ENCODE data around the gene TSPAN15. TPM values are rescaled to one million over a fixed set of nuclear protein-coding genes. Genes with fewer than 3 reads are reported as not detected.

TSPAN15 gene
- total and polyA plus RNA-seq, 9 donors = 52.1 to 103 (median 72.2) TPM

DNA sequence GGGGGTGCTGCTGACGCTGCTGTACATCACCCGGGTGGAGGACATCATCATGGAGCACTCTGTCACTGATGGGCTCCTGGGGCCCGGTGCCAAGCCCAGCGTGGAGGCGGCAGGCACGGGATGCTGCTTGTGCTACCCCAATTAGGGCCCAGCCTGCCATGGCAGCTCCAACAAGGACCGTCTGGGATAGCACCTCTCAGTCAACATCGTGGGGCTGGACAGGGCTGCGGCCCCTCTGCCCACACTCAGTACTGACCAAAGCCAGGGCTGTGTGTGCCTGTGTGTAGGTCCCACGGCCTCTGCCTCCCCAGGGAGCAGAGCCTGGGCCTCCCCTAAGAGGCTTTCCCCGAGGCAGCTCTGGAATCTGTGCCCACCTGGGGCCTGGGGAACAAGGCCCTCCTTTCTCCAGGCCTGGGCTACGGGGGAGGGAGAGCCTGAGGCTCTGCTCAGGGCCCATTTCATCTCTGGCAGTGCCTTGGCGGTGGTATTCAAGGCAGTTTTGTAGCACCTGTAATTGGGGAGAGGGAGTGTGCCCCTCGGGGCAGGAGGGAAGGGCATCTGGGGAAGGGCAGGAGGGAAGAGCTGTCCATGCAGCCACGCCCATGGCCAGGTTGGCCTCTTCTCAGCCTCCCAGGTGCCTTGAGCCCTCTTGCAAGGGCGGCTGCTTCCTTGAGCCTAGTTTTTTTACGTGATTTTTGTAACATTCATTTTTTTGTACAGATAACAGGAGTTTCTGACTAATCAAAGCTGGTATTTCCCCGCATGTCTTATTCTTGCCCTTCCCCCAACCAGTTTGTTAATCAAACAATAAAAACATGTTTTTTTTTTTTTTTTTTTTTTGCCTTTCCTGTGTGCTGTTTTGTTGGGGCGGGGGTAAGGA, 55.8 kb downstream of the TSPAN15 start:
- Histone ChIP-seq H3K9me3 (replicated peaks; ENCODE audit: control insufficient read depth, low read depth, low read length) (no peaks in the 10 kb centered on the region), H3K36me3 (ENCODE audit: control insufficient read depth, insufficient read depth, low read length) (peaks cover 17% of the 10 kb centered on the region), H3K4me3 (ENCODE audit: low read length) (peak overlapping the region; percentile 22), H3K27ac (ENCODE audit: low read length) (peak overlapping the region; percentile 57), H3K4me1 (ENCODE audit: control insufficient read depth, insufficient read depth, low read length) (peaks cover 48% of the 10 kb centered on the region), H3K27me3 (ENCODE audit: control insufficient read depth, insufficient read depth, low read length) (no peaks in the 10 kb centered on the region)
- 71% methylated on average over 13 of the region's 19 CpGs for WGBS (ENCODE audit: insufficient coverage)
- no peak for DNase-seq

DNA sequence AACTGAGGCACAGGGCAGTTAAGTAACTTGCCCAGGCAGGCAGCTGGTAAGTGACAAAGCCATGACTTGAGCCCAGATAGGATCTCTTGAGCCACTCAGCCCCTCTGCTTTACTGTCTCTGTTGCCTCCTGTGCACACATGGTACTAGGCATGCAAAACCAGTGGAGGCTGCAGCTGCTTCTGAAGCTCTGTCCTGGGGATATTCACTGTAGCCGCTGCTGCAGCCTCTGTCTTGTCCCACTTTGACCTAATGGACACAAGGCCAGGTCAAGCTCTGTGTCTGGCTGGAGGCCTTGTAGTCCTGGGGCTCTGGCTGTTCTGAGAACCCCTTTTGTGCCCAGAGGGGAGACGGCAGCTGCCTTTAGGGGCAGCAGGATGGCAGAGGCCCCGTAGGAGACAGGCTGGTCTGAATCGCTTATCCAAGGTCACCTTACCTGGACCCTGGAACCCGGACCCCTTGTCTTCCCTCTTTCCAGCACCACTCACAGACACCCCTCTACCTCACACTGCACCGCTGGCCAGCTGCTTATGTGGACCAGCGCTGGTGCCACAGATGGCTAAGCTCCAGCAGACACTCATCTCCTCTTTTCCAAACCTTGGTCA, 57.6 kb downstream of the TSPAN15 start:
- H3K4me1 ChIP-seq (ENCODE audit: control insufficient read depth, insufficient read depth, low read length) = peaks cover 32% of the 10 kb centered on the region
- no peaks in the 10 kb centered on the region for H3K27me3 ChIP-seq (ENCODE audit: control insufficient read depth, insufficient read depth, low read length)
- H3K4me3 ChIP-seq (ENCODE audit: low read length) = no peak overlapping the region
- no peak for DNase-seq
- H3K27ac ChIP-seq (ENCODE audit: low read length) = no peak overlapping the region
- peaks cover 9% of the 10 kb centered on the region for H3K36me3 ChIP-seq (ENCODE audit: control insufficient read depth, insufficient read depth, low read length)
- H3K9me3 ChIP-seq (replicated peaks; ENCODE audit: control insufficient read depth, low read depth, low read length) = no peaks in the 10 kb centered on the region
- WGBS (ENCODE audit: insufficient coverage) = 77% methylated on average over 6 of the region's 7 CpGs

GRCh38 chr10:69512901-69513300, 61.6 kb downstream of the TSPAN15 start:
- Histone ChIP-seq H3K4me1 (ENCODE audit: control insufficient read depth, insufficient read depth, low read length) (no peaks in the 10 kb centered on the region), H3K4me3 (ENCODE audit: low read length) (no peak overlapping the region), H3K9me3 (replicated peaks; ENCODE audit: control insufficient read depth, low read depth, low read length) (no peaks in the 10 kb centered on the region), H3K27me3 (ENCODE audit: control insufficient read depth, insufficient read depth, low read length) (no peaks in the 10 kb centered on the region), H3K36me3 (ENCODE audit: control insufficient read depth, insufficient read depth, low read length) (peaks cover 3% of the 10 kb centered on the region), H3K27ac (ENCODE audit: low read length) (no peak overlapping the region)
- WGBS (ENCODE audit: insufficient coverage) = no CpG with 5 or more reads among the region's 2 CpGs
- DNase-seq = no peak

- WGBS (ENCODE audit: insufficient coverage) = no CpG with 5 or more reads among the region's 4 CpGs
- Histone ChIP-seq H3K27me3 (ENCODE audit: control insufficient read depth, insufficient read depth, low read length) (no peaks in the 10 kb centered on the region), H3K4me1 (ENCODE audit: control insufficient read depth, insufficient read depth, low read length) (no peaks in the 10 kb centered on the region), H3K4me3 (ENCODE audit: low read length) (no peak overlapping the region), H3K9me3 (replicated peaks; ENCODE audit: control insufficient read depth, low read depth, low read length) (no peaks in the 10 kb centered on the region), H3K27ac (ENCODE audit: low read length) (no peak overlapping the region), H3K36me3 (ENCODE audit: control insufficient read depth, insufficient read depth, low read length) (peaks cover 3% of the 10 kb centered on the region)
- no peak for DNase-seq
Measured at GRCh38 chr10:69513617-69514016, 62.4 kb downstream of the TSPAN15 start.

GRCh38 chr10:69515699-69516259, 64.5 kb downstream of the TSPAN15 start:
- 10% methylated on average over 2 of the region's 11 CpGs for WGBS (ENCODE audit: insufficient coverage)
- no peak overlapping the region for H3K4me3 ChIP-seq (ENCODE audit: low read length)
- peak; percentile 40 for DNase-seq
- H3K4me1 ChIP-seq (ENCODE audit: control insufficient read depth, insufficient read depth, low read length) = no peaks in the 10 kb centered on the region
- H3K36me3 ChIP-seq (ENCODE audit: control insufficient read depth, insufficient read depth, low read length) = peaks cover 3% of the 10 kb centered on the region
- H3K27ac ChIP-seq (ENCODE audit: low read length) = no peak overlapping the region
- no peaks in the 10 kb centered on the region for H3K27me3 ChIP-seq (ENCODE audit: control insufficient read depth, insufficient read depth, low read length)
- no peaks in the 10 kb centered on the region for H3K9me3 ChIP-seq (replicated peaks; ENCODE audit: control insufficient read depth, low read depth, low read length)

- DNase-seq = no peak
- Histone ChIP-seq H3K27me3 (ENCODE audit: control insufficient read depth, insufficient read depth, low read length) (no peaks in the 10 kb centered on the region), H3K36me3 (ENCODE audit: control insufficient read depth, insufficient read depth, low read length) (peaks cover 3% of the 10 kb centered on the region), H3K4me1 (ENCODE audit: control insufficient read depth, insufficient read depth, low read length) (no peaks in the 10 kb centered on the region), H3K4me3 (ENCODE audit: low read length) (no peak overlapping the region), H3K27ac (ENCODE audit: low read length) (no peak overlapping the region), H3K9me3 (replicated peaks; ENCODE audit: control insufficient read depth, low read depth, low read length) (no peaks in the 10 kb centered on the region)
- 0% methylated on average over 1 of the region's 3 CpGs for WGBS (ENCODE audit: insufficient coverage)
Measured at GRCh38 chr10:69516316-69516715, 65.1 kb downstream of the TSPAN15 start.

- no peaks in the 10 kb centered on the region for H3K27me3 ChIP-seq (ENCODE audit: control insufficient read depth, insufficient read depth, low read length)
- DNase-seq = no peak
- H3K4me1 ChIP-seq (ENCODE audit: control insufficient read depth, insufficient read depth, low read length) = no peaks in the 10 kb centered on the region
- H3K4me3 ChIP-seq (ENCODE audit: low read length) = no peak overlapping the region
- H3K27ac ChIP-seq (ENCODE audit: low read length) = no peak overlapping the region
- H3K36me3 ChIP-seq (ENCODE audit: control insufficient read depth, insufficient read depth, low read length) = peaks cover 2% of the 10 kb centered on the region
- no peaks in the 10 kb centered on the region for H3K9me3 ChIP-seq (replicated peaks; ENCODE audit: control insufficient read depth, low read depth, low read length)
- 85% methylated on average over 4 of the region's 4 CpGs for WGBS (ENCODE audit: insufficient coverage)
Measured at GRCh38 chr10:69516796-69517195, 65.5 kb downstream of the TSPAN15 start.

DNA sequence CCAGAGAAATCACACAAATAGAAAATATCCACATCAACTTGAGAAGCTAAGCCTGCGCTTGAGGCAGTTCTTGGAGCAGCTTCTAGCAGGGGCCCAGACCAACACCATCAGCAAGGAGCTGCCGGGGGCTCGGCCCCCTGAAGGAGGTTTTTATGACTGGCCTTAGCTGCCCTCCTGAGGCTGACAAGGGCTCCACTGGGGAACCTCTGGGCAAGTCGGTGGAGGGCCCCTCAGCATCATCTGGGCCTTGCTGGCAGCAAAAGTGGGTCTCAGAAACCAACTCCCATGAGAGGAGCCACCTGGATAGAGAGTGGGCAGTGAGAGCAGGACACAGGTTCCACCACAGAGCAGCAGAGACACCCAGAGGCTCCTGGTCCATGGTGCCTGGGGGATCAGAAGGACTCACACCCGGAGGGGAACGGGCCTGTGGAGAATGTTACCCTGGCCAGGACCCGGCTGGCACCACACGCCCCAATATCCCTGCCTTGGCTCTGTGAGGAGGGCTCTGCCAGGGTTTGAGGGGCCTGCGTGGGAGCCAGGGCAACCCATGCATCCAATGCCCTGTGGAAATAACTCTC, 66.1 kb downstream of the TSPAN15 start:
- Histone ChIP-seq H3K4me3 (ENCODE audit: low read length) (no peak overlapping the region), H3K9me3 (replicated peaks; ENCODE audit: control insufficient read depth, low read depth, low read length) (no peaks in the 10 kb centered on the region), H3K27me3 (ENCODE audit: control insufficient read depth, insufficient read depth, low read length) (no peaks in the 10 kb centered on the region), H3K27ac (ENCODE audit: low read length) (no peak overlapping the region), H3K36me3 (ENCODE audit: control insufficient read depth, insufficient read depth, low read length) (no peaks in the 10 kb centered on the region), H3K4me1 (ENCODE audit: control insufficient read depth, insufficient read depth, low read length) (no peaks in the 10 kb centered on the region)
- no peak for DNase-seq
- WGBS (ENCODE audit: insufficient coverage) = 77% methylated on average over 6 of the region's 9 CpGs

- no peaks in the 10 kb centered on the region for H3K9me3 ChIP-seq (replicated peaks; ENCODE audit: control insufficient read depth, low read depth, low read length)
- no peaks in the 10 kb centered on the region for H3K36me3 ChIP-seq (ENCODE audit: control insufficient read depth, insufficient read depth, low read length)
- H3K27me3 ChIP-seq (ENCODE audit: control insufficient read depth, insufficient read depth, low read length) = no peaks in the 10 kb centered on the region
- H3K4me3 ChIP-seq (ENCODE audit: low read length) = no peak overlapping the region
- no peaks in the 10 kb centered on the region for H3K4me1 ChIP-seq (ENCODE audit: control insufficient read depth, insufficient read depth, low read length)
- DNase-seq = no peak
- no peak overlapping the region for H3K27ac ChIP-seq (ENCODE audit: low read length)
- WGBS (ENCODE audit: insufficient coverage) = 94% methylated on average over 10 of the region's 11 CpGs
Measured at GRCh38 chr10:69527961-69528360, 76.7 kb downstream of the TSPAN15 start.

DNA sequence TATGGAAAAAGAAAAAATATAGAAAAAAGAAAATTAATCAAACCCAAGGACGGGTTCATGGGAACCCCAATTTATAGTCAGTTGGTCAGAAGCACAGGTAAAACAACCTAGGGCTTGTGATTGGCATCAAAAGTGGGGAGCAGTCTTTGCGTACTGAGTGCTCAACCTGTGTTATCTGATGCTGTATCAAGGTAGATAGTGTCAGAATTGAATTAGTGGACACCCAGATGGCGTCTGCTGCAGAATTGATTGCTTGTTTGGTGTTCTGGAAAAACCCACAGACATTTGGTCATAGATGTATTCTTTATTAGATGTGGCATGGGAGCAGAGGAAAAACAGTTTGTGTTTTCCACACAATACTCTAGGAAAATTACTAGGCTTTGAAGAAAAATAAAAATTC, 82.4 kb downstream of the TSPAN15 start:
- no peak overlapping the region for H3K4me3 ChIP-seq (ENCODE audit: low read length)

More for the DNA sequence above, 82.4 kb downstream of the TSPAN15 start:
- no peak for DNase-seq
- no peak overlapping the region for H3K27ac ChIP-seq (ENCODE audit: low read length)
- H3K27me3 ChIP-seq (ENCODE audit: control insufficient read depth, insufficient read depth, low read length) = no peaks in the 10 kb centered on the region
- no peaks in the 10 kb centered on the region for H3K4me1 ChIP-seq (ENCODE audit: control insufficient read depth, insufficient read depth, low read length)
- H3K9me3 ChIP-seq (replicated peaks; ENCODE audit: control insufficient read depth, low read depth, low read length) = no peaks in the 10 kb centered on the region
- WGBS (ENCODE audit: insufficient coverage) = 64% methylated on average over 2 of the region's 3 CpGs
- no peaks in the 10 kb centered on the region for H3K36me3 ChIP-seq (ENCODE audit: control insufficient read depth, insufficient read depth, low read length)

All from muscle of leg (tissue), 11 donors.